ENCODE data around the gene SAMD4A.
A peak's percentile ranks its signal among the peaks of the same experiment; 100 is the strongest.

The SAMD4A gene

DNA sequence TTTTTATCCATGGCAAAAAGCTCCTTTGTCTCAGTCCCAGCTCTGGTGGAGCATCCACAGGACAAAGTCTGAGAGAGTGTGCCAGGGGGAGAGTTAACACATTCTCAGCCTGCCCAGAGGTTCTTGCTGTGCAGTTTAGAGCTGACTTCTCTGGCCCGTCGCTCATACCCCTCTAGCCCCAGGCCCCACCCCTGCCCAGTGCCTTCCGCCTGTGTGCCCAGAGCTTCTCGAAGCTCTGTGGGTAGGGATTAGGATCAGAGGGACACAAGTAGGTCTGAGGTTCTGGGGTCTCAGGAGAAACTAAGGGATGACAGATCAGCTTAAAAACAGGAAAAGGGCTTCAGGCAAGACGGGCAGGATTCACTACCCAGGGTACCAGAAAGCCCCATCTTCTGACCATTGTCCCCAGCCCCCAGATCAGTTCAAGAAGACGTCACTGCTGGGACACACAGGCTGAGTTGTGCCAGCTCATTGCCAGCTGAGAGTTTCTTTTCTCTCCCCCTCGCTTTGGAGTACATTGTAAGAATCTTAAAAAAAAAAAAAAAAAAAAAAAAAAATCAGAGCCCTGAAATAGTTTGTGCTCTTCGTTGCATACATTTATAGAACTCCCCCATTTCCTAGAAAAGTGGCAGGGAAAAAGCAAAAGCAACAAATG is 208.7 kb downstream of the SAMD4A start:
- Mint-ChIP-seq H3K4me3 (no peak overlapping the region), H3K4me1 (peaks cover 32% of the 10 kb centered on the region), H3K27me3 (no peaks in the 10 kb centered on the region), H3K27ac (no peak overlapping the region), H3K9me3 (no peaks in the 10 kb centered on the region), H3K36me3 (peaks cover 10% of the 10 kb centered on the region)
- DNase-seq (ENCODE audit: low spot score in 2 of 2) (no peak), ATAC-seq (ENCODE audit: low read depth) (no peak)

GRCh38 chr14:54776361-54777001 is 209.6 kb downstream of the SAMD4A start:
- Mint-ChIP-seq H3K36me3 (peaks cover 15% of the 10 kb centered on the region), H3K4me3 (peak overlapping the region; percentile 79), H3K27ac (peak overlapping the region; percentile 58), H3K27me3 (no peaks in the 10 kb centered on the region), H3K4me1 (peaks cover 32% of the 10 kb centered on the region), H3K9me3 (no peaks in the 10 kb centered on the region)
- peak; percentile 75 for ATAC-seq (ENCODE audit: low read depth)
- peak; percentile 55 to 61 for DNase-seq (ENCODE audit: low spot score in 2 of 2)

GRCh38 chr14:54777395-54777794 is 210.5 kb downstream of the SAMD4A start:
- Mint-ChIP-seq H3K4me3 (peak overlapping the region; percentile 79), H3K27me3 (no peaks in the 10 kb centered on the region), H3K9me3 (no peaks in the 10 kb centered on the region), H3K4me1 (peaks cover 33% of the 10 kb centered on the region), H3K36me3 (peaks cover 17% of the 10 kb centered on the region), H3K27ac (peak overlapping the region; percentile 58)
- no peak for DNase-seq (ENCODE audit: low spot score in 2 of 2)
- ATAC-seq (ENCODE audit: low read depth) = no peak

GRCh38 chr14:54778618-54779345 is 211.9 kb downstream of the SAMD4A start:
- Mint-ChIP-seq H3K27me3 (no peaks in the 10 kb centered on the region), H3K9me3 (no peaks in the 10 kb centered on the region), H3K4me1 (peaks cover 35% of the 10 kb centered on the region), H3K27ac (no peak overlapping the region), H3K4me3 (no peak overlapping the region), H3K36me3 (peaks cover 22% of the 10 kb centered on the region)
- ATAC-seq (ENCODE audit: low read depth) (no peak), DNase-seq (ENCODE audit: low spot score in 2 of 2) (no peak)

GRCh38 chr14:54781080-54781479 is 214.2 kb downstream of the SAMD4A start:
- H3K27ac Mint-ChIP-seq = no peak overlapping the region
- ATAC-seq (ENCODE audit: low read depth) (no peak), DNase-seq (ENCODE audit: low spot score in 2 of 2) (no peak)
- H3K9me3 Mint-ChIP-seq = no peaks in the 10 kb centered on the region
- no peaks in the 10 kb centered on the region for H3K27me3 Mint-ChIP-seq
- peaks cover 30% of the 10 kb centered on the region for H3K4me1 Mint-ChIP-seq
- no peak overlapping the region for H3K4me3 Mint-ChIP-seq
- H3K36me3 Mint-ChIP-seq = peaks cover 28% of the 10 kb centered on the region

GRCh38 chr14:54781961-54782750 is 215.2 kb downstream of the SAMD4A start:
- Mint-ChIP-seq H3K27ac (no peak overlapping the region), H3K9me3 (no peaks in the 10 kb centered on the region), H3K4me1 (peaks cover 22% of the 10 kb centered on the region), H3K36me3 (peaks cover 30% of the 10 kb centered on the region), H3K27me3 (no peaks in the 10 kb centered on the region), H3K4me3 (peak overlapping the region; percentile 63)
- ATAC-seq (ENCODE audit: low read depth) (no peak), DNase-seq (ENCODE audit: low spot score in 2 of 2) (no peak)

DNA sequence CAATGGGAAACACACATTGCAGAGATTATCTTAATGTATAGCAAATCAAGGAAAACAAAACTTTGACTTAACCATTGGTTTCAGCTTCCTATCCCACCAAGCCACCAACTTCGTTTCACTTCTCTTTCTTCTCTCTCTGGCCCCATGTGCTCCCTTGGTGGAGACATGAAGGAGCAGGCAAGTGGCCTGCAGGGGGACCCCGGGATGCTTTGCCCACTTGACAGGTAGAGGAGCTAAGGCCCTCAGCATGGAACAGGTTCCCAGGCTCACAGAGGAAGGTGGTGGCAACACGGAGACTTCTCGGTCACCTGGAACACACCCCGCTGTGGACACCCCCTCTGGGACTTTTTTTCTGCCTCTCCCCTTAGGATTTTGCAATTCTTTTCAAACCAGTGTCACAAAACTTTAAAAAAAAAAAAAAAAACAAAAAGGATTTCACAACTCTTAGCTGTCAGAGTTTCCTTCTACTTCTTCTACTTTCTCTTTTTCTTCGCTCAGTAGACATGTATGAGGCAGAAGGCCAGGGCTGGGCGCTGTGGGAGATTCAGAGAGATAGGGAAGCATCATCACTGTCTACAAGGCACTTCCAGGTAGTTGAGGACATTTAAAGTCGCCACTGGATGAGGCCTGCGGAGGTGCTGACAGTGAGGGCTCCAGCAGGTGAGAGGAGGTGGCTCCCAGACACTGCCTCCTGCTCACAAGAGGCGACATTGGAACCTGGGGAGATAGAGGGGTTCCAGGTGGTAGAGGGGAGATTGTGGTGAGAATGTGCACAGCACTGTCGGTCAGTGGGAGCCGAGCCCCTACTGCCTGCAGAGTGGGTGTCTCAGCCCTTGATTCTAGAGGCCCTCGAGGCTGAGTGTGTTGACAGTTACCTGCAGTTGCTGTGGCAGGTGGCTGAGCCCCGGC is 216.1 kb downstream of the SAMD4A start:
- ATAC-seq (ENCODE audit: low read depth) (peak; percentile 99), DNase-seq (ENCODE audit: low spot score in 2 of 2) (peak in 1 of 2 donors; percentile 51)
- Mint-ChIP-seq H3K36me3 (peaks cover 31% of the 10 kb centered on the region), H3K27ac (no peak overlapping the region), H3K9me3 (no peaks in the 10 kb centered on the region), H3K4me1 (peaks cover 20% of the 10 kb centered on the region), H3K27me3 (no peaks in the 10 kb centered on the region), H3K4me3 (peak overlapping the region; percentile 63)

GRCh38 chr14:54783660-54784015 is 216.7 kb downstream of the SAMD4A start:
- H3K36me3 Mint-ChIP-seq = peaks cover 31% of the 10 kb centered on the region
- no peak for ATAC-seq (ENCODE audit: low read depth)
- H3K4me3 Mint-ChIP-seq = no peak overlapping the region
- H3K4me1 Mint-ChIP-seq = peaks cover 16% of the 10 kb centered on the region
- no peaks in the 10 kb centered on the region for H3K27me3 Mint-ChIP-seq
- H3K27ac Mint-ChIP-seq = no peak overlapping the region
- no peak for DNase-seq (ENCODE audit: low spot score in 2 of 2)
- H3K9me3 Mint-ChIP-seq = no peaks in the 10 kb centered on the region

DNA sequence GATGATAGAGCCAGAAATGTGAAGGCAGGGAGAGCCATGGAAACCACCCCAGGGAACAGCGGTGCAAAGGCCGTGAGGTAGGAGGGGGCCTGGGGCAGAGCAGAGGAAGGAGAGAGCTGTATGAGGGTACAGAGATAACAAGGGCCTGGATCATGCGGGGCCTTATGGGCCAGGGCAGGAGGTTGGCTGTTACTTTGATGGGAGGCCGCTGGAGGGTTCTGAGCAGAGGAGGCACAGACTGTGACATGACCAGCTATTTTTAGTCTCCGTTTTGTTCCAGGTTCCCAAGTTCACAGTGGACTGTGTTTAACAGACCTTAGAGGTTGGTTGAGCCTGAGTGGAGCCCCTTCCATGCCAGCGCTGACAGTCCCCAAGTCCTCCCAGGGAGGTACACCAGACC is 217.1 kb downstream of the SAMD4A start:
- peaks cover 16% of the 10 kb centered on the region for H3K4me1 Mint-ChIP-seq
- H3K27me3 Mint-ChIP-seq = no peaks in the 10 kb centered on the region
- H3K9me3 Mint-ChIP-seq = no peaks in the 10 kb centered on the region
- ATAC-seq (ENCODE audit: low read depth) (no peak), DNase-seq (ENCODE audit: low spot score in 2 of 2) (no peak)
- H3K4me3 Mint-ChIP-seq = no peak overlapping the region
- H3K36me3 Mint-ChIP-seq = peaks cover 32% of the 10 kb centered on the region
- H3K27ac Mint-ChIP-seq = no peak overlapping the region

DNA sequence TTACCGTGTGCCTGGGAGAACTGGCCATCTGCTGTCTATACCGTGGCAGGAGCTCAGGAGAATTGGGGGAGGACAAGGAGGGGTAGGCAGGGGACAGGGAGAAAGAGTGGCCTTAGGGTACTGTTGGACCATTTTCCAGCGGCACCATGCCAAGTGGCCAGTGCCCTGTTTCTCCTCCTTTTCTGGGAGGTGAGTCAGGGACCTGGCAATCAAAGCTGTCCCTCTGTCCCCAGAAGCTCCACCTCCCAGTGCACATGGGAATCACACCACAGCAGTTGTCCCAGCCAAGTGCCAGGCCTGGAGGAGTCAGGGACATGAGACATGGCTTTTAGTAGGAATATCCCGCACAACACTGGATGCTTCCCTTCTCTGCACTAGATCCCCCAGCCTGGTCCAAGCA is 217.7 kb downstream of the SAMD4A start:
- Mint-ChIP-seq H3K4me3 (no peak overlapping the region), H3K4me1 (peaks cover 16% of the 10 kb centered on the region), H3K27ac (no peak overlapping the region), H3K36me3 (peaks cover 34% of the 10 kb centered on the region), H3K27me3 (no peaks in the 10 kb centered on the region), H3K9me3 (no peaks in the 10 kb centered on the region)
- DNase-seq (ENCODE audit: low spot score in 2 of 2) (no peak), ATAC-seq (ENCODE audit: low read depth) (no peak)

- Mint-ChIP-seq H3K27me3 (no peaks in the 10 kb centered on the region), H3K4me3 (no peak overlapping the region), H3K27ac (no peak overlapping the region), H3K36me3 (peaks cover 38% of the 10 kb centered on the region), H3K4me1 (peaks cover 16% of the 10 kb centered on the region), H3K9me3 (no peaks in the 10 kb centered on the region)
- DNase-seq (ENCODE audit: low spot score in 2 of 2) = no peak
- no peak for ATAC-seq (ENCODE audit: low read depth)
Measured at GRCh38 chr14:54785136-54785777, 218.3 kb downstream of the SAMD4A start.

GRCh38 chr14:54785778-54786770 is 219.1 kb downstream of the SAMD4A start:
- no peaks in the 10 kb centered on the region for H3K27me3 Mint-ChIP-seq
- H3K36me3 Mint-ChIP-seq = peaks cover 37% of the 10 kb centered on the region
- no peaks in the 10 kb centered on the region for H3K9me3 Mint-ChIP-seq
- no peak overlapping the region for H3K4me3 Mint-ChIP-seq
- ATAC-seq (ENCODE audit: low read depth) (no peak), DNase-seq (ENCODE audit: low spot score in 2 of 2) (no peak)
- peaks cover 16% of the 10 kb centered on the region for H3K4me1 Mint-ChIP-seq
- H3K27ac Mint-ChIP-seq = no peak overlapping the region

Data from memory B cell (primary cell).